Heart left ventricle (tissue), 16 donors: Measurements from ENCODE around the gene RGS14. TPM values are rescaled to one million over a fixed set of nuclear protein-coding genes. Genes with fewer than 3 reads are reported as not detected.

Experiments
- ATAC-seq, 4 donors: fragments of 200-7000 bp; cut with Tn5 transposase; one replicate each; pipeline ENCODE4 v1.9.1; 2020 to 2022; ENCODE audit warnings: moderate library complexity in 4 of 4, mild to moderate bottlenecking in 3 of 4, moderate number of reproducible peaks in 1 of 4
- DNase-seq, 5 donors: peaks; one replicate each; pipeline ENCODE4 v3.0.0-alpha.2; 2020
- H3K27ac ChIP-seq, 12 donors: fragments of 200-600 bp; sonication (generic) in 4 of 12; one replicate each; pipeline versions ENCODE4 v1.5.0 to v1.8.0; 2016 to 2022; ENCODE audit warnings: mild to moderate bottlenecking in 2 of 12
- H3K27me3 ChIP-seq, 9 donors: fragments of 200-600 bp; sonication (generic) in 2 of 9; one replicate each; pipeline versions ENCODE4 v1.5.1 to v1.8.0; 2016 to 2022; ENCODE audit warnings: mild to moderate bottlenecking in 3 of 9
- H3K36me3 ChIP-seq, 9 donors: fragments of 200-600 bp; sonication (generic) in 2 of 9; one replicate each; pipeline versions ENCODE4 v1.5.0 to v1.8.0; 2018 to 2022; ENCODE audit warnings: mild to moderate bottlenecking in 2 of 9
- H3K4me1 ChIP-seq, 12 donors: fragments of 200-600 bp; sonication (generic) in 4 of 12; one replicate each; pipeline versions ENCODE4 v1.5.0 to v1.8.0; 2016 to 2022; ENCODE audit warnings: mild to moderate bottlenecking in 3 of 12
- H3K4me3 ChIP-seq, 12 donors: fragments of 200-600 bp; sonication (generic) in 4 of 12; one replicate each; pipeline versions ENCODE4 v1.5.0 to v1.8.0; 2017 to 2022; ENCODE audit warnings: mild to moderate bottlenecking in 9 of 12, moderate library complexity in 4 of 12
- H3K9me3 ChIP-seq, 12 donors: fragments of 200-600 bp; sonication (generic) in 4 of 12; one replicate each; pipeline versions ENCODE4 v1.5.0 to v1.8.0; 2016 to 2022; ENCODE audit warnings: mild to moderate bottlenecking in 1 of 12
- CTCF ChIP-seq, 12 donors: fragments of 200-600 bp; sonication (generic) in 4 of 12; IDR thresholded peaks; one replicate each; pipeline versions ENCODE4 v1.5.0 to v1.8.0; 2018 to 2022; ENCODE audit warnings: antibody characterized with exemption in 12 of 12, mild to moderate bottlenecking in 5 of 12
- POLR2A ChIP-seq, 2 donors: fragments of 450-650 bp; IDR thresholded peaks; one replicate each; pipeline ENCODE4 v1.6.1; 2017; ENCODE audit warnings: antibody characterized with exemption in 2 of 2, mild to moderate bottlenecking in 2 of 2, moderate library complexity in 2 of 2
- WGBS, 4 donors: extraction: QIAGEN DNeasy Blood & Tissue Kit in 2 of 4; methylation state at CpG; one replicate each; pipeline versions ENCODE4 v1.1.5 to v1.1.7; 2013 to 2018; 5-methylcytosine and 5-hydroxymethylcytosine counted together
- intact Hi-C, 10 donors: fragments of 100-400 bp; cut with DNase I; formaldehyde crosslinking; loops; one replicate each; pipeline versions ENCODE4 v1.11.1 to v1.14.2; 2022
- polyA plus RNA-seq, 2 donors: library from polyadenylated mRNA; stranded (reverse); fragments of 200-250 nt; gene quantifications; one replicate each; pipeline ENCODE4 v1.2.3, GENCODE V29; 2013
- total RNA-seq, 9 donors: library from RNA; depleted of rRNA in 2 of 9; stranded (reverse); fragments of >200 nt in 2 of 9; fragmentation: NEBNext Ultra II Directional in 3 of 9; extraction: Animal tissue kit (Norgen Biotek cat#: 25700) in 3 of 9; gene quantifications; one replicate each; pipeline versions ENCODE4 v1.1.0 to v1.2.4, GENCODE V29; 2016 to 2023
- donor health status: ischemic (EF 13 %, LVEDD 7.1; RV severe dilation, severe dysfunction).
- donor health status: healthy with polysubstance abuse.
- donor health status: DM: no; HTN: yes; CAD: no.
- donor health status: DM: no; HTN: no; CAD: no.
- donor health status: ischemic (EF 25% LVEDD 6.9; RV normal size, moderate dysfunction).
- donor health status: ischemic (EF 25% LVEDD 5.7; RV mildly dilated, moderate dysfunction).
- donor health status: healthy.
- donor health status: DM: yes; HTN: yes; CAD: no.
- donor health status: ischemic (EF 35%, LVEDD 5.7; RV mildly dilated, moderate dysfunction).
- donor health status: nonischemic (EF 11% LVEDD 7.7; RV severe dilation, severe dysfunction).
- donor health status: DM: yes; HTN: yes; CAD: no.
- donor health status: PGD.
- donor health status: ischemic (EF 29% LVEDD 5.4; RV normal size, mild dysfunction).
- donor health status: nonischemic (EF 23%, LVEDD 6.1; RV moderate dilation, normal function).

Gene RGS14
- total and polyA plus RNA-seq, 11 donors, result 1.3 to 10.7 (median 3.7) TPM

- intact Hi-C loops, result no loop called here
- Histone ChIP-seq H3K27me3 (no peaks in the 10 kb centered on the region), H3K9me3 (no peaks in the 10 kb centered on the region), H3K4me3 (no peak overlapping the region), H3K27ac (no peak overlapping the region), H3K4me1 (peaks cover 0 to 31% (median 10%) of the 10 kb centered on the region in 12 donors), H3K36me3 (peaks cover 0 to 86% (median 54%) of the 10 kb centered on the region in 9 donors)
- ATAC-seq (no peak), DNase-seq (no peak)
- 94 to 97% (median 95%) methylated on average over 6 of the region's 6 CpGs for WGBS, 4 donors
- no peak for TF ChIP-seq CTCF (IDR thresholded peaks at IDR 0.05)
- TF ChIP-seq POLR2A (IDR thresholded peaks at IDR 0.05), result no peak
These were observed 12.8 kb upstream of the RGS14 start for GRCh38 chr5:177344891-177345290.

GRCh38 chr5:177346820-177347219 is 10.9 kb upstream of the RGS14 start:
- ATAC-seq (no peak), DNase-seq (no peak)
- Histone ChIP-seq H3K4me1 (peaks cover 9 to 43% (median 22%) of the 10 kb centered on the region in 12 donors), H3K27ac (no peak overlapping the region), H3K9me3 (no peaks in the 10 kb centered on the region), H3K4me3 (no peak overlapping the region), H3K27me3 (no peaks in the 10 kb centered on the region), H3K36me3 (peaks cover 0 to 76% (median 46%) of the 10 kb centered on the region in 9 donors)
- intact Hi-C loops, result no loop called here
- TF ChIP-seq POLR2A (IDR thresholded peaks at IDR 0.05), result no peak
- TF ChIP-seq CTCF (IDR thresholded peaks at IDR 0.05), result no peak
- WGBS, 4 donors, result 73 to 88% (median 77%) methylated on average over 4 of the region's 4 CpGs

- Histone ChIP-seq H3K27ac (no peak overlapping the region), H3K4me1 (peaks cover 9 to 49% (median 26%) of the 10 kb centered on the region in 12 donors), H3K36me3 (peaks cover 0 to 68% (median 39%) of the 10 kb centered on the region in 9 donors), H3K4me3 (no peak overlapping the region), H3K9me3 (no peaks in the 10 kb centered on the region), H3K27me3 (no peaks in the 10 kb centered on the region)
- 87 to 95% (median 88%) methylated on average over 4 of the region's 4 CpGs for WGBS, 4 donors
- TF ChIP-seq CTCF (IDR thresholded peaks at IDR 0.05) (no peak), POLR2A (IDR thresholded peaks at IDR 0.05) (no peak)
- DNase-seq, result no peak
- intact Hi-C loops, result loop anchor here in 1 of 10 donors (2.0 kb wide), 1 partner anchor 35 kb away; no protein-coding TSS in a partner anchor
- no peak for ATAC-seq
These were observed 10.0 kb upstream of the RGS14 start for GRCh38 chr5:177347699-177348098.

- no peak for DNase-seq
- H3K27ac ChIP-seq, result no peak overlapping the region
- intact Hi-C loops, result loop anchor here in 1 of 10 donors (2.0 kb wide), 1 partner anchor 37 kb away; no protein-coding TSS in a partner anchor
- no peaks in the 10 kb centered on the region for H3K27me3 ChIP-seq
- H3K9me3 ChIP-seq, result no peaks in the 10 kb centered on the region
- no peak for ATAC-seq
- no peak for TF ChIP-seq CTCF (IDR thresholded peaks at IDR 0.05)
- no peak for TF ChIP-seq POLR2A (IDR thresholded peaks at IDR 0.05)
- no peak overlapping the region for H3K4me3 ChIP-seq
- H3K36me3 ChIP-seq, result peaks cover 0 to 52% (median 34%) of the 10 kb centered on the region in 9 donors
- peaks cover 9 to 53% (median 26%) of the 10 kb centered on the region in 12 donors for H3K4me1 ChIP-seq
- 60 to 66% (median 63%) methylated on average over 3 of the region's 3 CpGs for WGBS, 4 donors
These were observed 8.4 kb upstream of the RGS14 start for GRCh38 chr5:177349362-177349647.
